Measurements from ENCODE around the gene SARS1.

- TF ChIP-seq EZH2phosphoT487 (IDR thresholded peaks at IDR 0.05; ENCODE audit: insufficient read depth, low read depth): no peak
- no peak for TF ChIP-seq EZH2 (IDR thresholded peaks at IDR 0.05; ENCODE audit: insufficient read depth, poor library complexity, severe bottlenecking)
Measured at GRCh38 chr1:109261578-109261977, 47.9 kb downstream of the SARS1 start.
